Endothelial cell (in vitro differentiated cells): Measurements from ENCODE around the gene ZNF497. TPM values are rescaled to one million over a fixed set of nuclear protein-coding genes. Genes with fewer than 3 reads are reported as not detected.
A peak's percentile ranks its signal among the peaks of the same experiment; 100 is the strongest.

Experiments used
- DNase-seq: peaks from one replicate; pipeline ENCODE4 v3.0.0; 2021; ENCODE audit warnings: low spot score
- H3K27ac Mint-ChIP-seq: one replicate; pipeline ENCODE4 v1.8.0; 2021; ENCODE audit warnings: mixed read lengths, inconsistent platforms; ENCODE audit not compliant: unreplicated experiment
- H3K27me3 Mint-ChIP-seq: one replicate; pipeline ENCODE4 v1.8.0; 2021; ENCODE audit warnings: mild to moderate bottlenecking, moderate library complexity, mixed read lengths, inconsistent platforms; ENCODE audit not compliant: unreplicated experiment
- H3K36me3 Mint-ChIP-seq: one replicate; pipeline ENCODE4 v1.8.0; 2021; ENCODE audit warnings: mild to moderate bottlenecking, low read depth, mixed read lengths, inconsistent platforms; ENCODE audit not compliant: unreplicated experiment
- H3K4me1 Mint-ChIP-seq: one replicate; pipeline ENCODE4 v1.8.0; 2021; ENCODE audit warnings: mild to moderate bottlenecking, mixed read lengths, inconsistent platforms; ENCODE audit not compliant: unreplicated experiment
- H3K4me3 Mint-ChIP-seq: one replicate; pipeline ENCODE4 v1.8.0; 2021; ENCODE audit warnings: mild to moderate bottlenecking, mixed read lengths, inconsistent platforms; ENCODE audit not compliant: unreplicated experiment
- H3K9me3 Mint-ChIP-seq: one replicate; pipeline ENCODE4 v1.8.0; 2021; ENCODE audit warnings: mixed read lengths, inconsistent platforms; ENCODE audit not compliant: unreplicated experiment
- total RNA-seq: library from RNA; stranded (reverse); fragmentation: NEBNext Ultra II Directional; extraction: Animal tissue kit (Norgen Biotek cat#: 25700); gene quantifications from one replicate; pipeline ENCODE4 v1.2.1, GENCODE V29; 2021; ENCODE audit not compliant: unreplicated experiment
- TF ChIP-seq, protein P1 (sequence below): fragments of 200-600 bp; sonication (generic); IDR thresholded peaks from one replicate; pipeline ENCODE4 v1.5.0; 2021; ENCODE audit warnings: antibody characterized with exemption; ENCODE audit not compliant: unreplicated experiment

Gene ZNF497
- total RNA-seq, 1 donor from 2014 or later, result 3.6 TPM

DNA sequence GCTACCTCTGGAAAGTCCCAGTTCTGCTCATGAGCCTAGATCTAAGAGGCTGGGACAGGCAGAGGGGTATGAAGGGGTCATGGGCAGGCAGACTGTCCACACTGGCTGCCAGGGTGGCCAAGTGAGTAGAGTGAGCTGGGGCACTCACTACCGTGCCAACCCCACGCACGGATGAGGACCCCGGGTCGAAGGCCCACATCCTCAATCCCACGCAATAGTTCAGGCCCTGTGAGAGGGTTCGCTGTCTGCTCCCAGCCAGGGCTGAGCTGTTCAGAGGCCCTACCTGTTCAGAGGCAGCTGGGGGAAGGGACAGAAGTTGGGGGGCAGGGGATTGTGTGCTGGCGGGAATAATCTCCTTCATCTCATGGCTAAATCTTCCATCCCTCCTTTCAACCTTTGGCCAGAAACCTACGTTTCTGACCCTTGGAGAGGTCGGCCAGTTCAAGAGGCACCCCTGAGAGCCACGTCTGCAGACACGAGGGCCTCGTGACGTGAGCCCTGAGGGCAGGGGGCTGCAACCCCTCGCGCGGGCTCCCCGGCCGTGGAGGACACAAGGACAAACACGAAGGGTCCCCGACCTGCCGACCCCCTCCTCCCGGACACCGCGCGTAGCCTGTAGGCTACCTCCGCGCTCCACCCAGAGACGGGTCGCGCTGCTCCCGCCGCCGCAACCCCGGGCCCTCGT lies 23.5 kb upstream of the ZNF497 start:
- Mint-ChIP-seq H3K9me3 (no peaks in the 10 kb centered on the region), H3K36me3 (peaks cover 22% of the 10 kb centered on the region), H3K4me3 (peak overlapping the region; percentile 97), H3K27ac (peak overlapping the region; percentile 81), H3K4me1 (peaks cover 20% of the 10 kb centered on the region), H3K27me3 (peaks cover 6% of the 10 kb centered on the region)
- TF ChIP-seq, protein P1, sequence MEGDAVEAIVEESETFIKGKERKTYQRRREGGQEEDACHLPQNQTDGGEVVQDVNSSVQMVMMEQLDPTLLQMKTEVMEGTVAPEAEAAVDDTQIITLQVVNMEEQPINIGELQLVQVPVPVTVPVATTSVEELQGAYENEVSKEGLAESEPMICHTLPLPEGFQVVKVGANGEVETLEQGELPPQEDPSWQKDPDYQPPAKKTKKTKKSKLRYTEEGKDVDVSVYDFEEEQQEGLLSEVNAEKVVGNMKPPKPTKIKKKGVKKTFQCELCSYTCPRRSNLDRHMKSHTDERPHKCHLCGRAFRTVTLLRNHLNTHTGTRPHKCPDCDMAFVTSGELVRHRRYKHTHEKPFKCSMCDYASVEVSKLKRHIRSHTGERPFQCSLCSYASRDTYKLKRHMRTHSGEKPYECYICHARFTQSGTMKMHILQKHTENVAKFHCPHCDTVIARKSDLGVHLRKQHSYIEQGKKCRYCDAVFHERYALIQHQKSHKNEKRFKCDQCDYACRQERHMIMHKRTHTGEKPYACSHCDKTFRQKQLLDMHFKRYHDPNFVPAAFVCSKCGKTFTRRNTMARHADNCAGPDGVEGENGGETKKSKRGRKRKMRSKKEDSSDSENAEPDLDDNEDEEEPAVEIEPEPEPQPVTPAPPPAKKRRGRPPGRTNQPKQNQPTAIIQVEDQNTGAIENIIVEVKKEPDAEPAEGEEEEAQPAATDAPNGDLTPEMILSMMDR, result no peak
- DNase-seq, result no peak

DNA sequence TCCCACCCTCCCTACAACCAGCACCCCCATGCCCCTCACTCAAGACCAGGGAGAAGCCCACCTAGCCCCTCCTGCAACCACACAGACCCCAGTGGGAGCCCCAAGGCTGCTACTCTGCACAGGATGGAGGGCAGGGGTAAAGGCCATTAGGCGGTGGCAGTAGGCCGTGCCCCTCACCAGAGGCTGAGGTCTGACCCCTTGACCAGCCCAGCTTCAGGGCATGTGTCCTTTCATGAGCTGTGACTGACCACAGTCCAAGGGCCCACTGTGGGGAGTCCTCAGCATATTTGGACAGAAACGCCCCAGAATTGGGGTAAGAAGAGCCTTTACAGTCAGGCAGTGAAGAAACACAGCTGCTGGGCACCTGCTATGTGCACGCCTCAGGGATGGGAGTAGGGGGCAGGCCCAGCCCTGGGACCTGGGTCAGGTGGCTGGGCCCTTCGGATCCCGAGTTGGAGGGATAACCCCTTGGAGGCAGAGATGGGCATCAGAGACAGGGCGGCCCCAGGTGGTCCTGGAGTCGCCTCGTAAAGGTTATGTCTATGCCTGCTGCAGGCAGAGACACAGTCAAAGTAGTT lies 22.9 kb upstream of the ZNF497 start:
- Mint-ChIP-seq H3K9me3 (no peaks in the 10 kb centered on the region), H3K4me1 (peaks cover 20% of the 10 kb centered on the region), H3K4me3 (peak overlapping the region; percentile 97), H3K27me3 (peaks cover 6% of the 10 kb centered on the region), H3K36me3 (peaks cover 18% of the 10 kb centered on the region), H3K27ac (peak overlapping the region; percentile 24)
- DNase-seq, result no peak
- TF ChIP-seq, protein P1, result no peak

DNA sequence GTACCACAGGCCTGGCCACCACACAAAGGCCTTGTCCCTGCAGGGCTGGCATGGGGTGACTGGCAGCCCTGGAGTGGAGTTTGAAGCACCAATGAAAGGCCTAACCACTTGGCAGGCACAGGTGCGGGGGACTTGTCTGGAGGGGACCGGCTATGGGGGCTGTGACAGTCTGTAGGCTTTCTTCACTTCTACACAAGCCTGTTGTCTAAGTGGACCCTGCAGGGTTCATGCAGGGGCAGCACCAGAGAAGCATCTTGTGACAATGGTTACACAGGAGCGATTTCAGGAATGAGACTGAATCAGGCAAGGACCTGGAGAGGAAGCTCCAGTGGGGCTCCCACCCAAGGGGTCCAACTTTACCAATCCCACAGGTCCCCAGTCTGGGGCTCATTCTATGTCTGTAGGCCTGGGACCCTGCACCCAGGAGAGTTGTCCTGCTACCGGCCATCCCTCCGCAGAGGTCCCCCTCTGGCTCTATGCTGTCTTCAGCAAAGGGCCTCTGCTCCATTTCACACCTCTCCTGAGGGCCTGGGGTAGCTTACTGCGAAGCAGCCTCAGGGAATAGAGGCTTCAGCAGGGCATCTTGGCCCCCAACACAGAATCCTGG lies 20.5 kb upstream of the ZNF497 start:
- no peak overlapping the region for H3K27ac Mint-ChIP-seq
- H3K27me3 Mint-ChIP-seq, result peaks cover 9% of the 10 kb centered on the region
- no peak overlapping the region for H3K4me3 Mint-ChIP-seq
- peaks cover 16% of the 10 kb centered on the region for H3K36me3 Mint-ChIP-seq
- TF ChIP-seq, protein P1, result no peak
- H3K9me3 Mint-ChIP-seq, result no peaks in the 10 kb centered on the region
- H3K4me1 Mint-ChIP-seq, result peaks cover 28% of the 10 kb centered on the region
- no peak for DNase-seq

DNA sequence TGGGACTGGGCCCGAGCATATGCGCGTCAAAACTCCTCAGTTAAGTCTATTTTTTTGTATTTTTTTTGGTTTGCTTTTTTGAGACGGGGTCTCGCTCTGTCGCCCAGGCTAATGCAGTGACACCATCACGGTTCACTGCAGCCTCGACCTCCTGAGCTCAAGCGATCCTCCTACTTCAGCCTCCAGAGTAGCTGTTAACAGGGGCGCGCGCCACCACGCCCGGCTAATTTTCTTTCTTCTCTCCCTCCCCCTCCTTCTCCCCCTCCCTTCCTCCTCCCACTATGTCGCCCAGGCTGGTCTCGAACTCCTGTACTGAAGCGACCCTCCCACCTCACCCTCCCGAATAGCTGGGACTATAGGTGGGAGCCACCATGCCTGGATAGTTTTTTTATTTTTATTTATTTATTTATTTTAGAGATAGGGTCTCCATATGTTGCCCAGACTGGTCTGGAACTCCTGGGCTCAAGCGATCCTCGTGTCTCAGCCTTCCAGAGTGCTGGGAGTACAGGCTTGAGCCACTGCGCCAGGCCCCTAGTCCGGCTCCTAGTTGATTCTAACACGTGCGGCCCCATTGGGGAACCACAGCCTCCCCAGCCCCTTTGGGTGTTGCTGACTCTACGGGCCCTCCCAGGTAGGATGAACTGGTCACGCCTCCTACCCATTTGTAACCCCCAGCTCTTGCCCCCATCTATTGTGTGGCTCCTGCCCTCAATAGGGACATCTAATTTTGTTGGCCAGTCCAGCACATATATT lies 19.1 kb upstream of the ZNF497 start:
- Mint-ChIP-seq H3K36me3 (peaks cover 8% of the 10 kb centered on the region), H3K27me3 (peaks cover 8% of the 10 kb centered on the region), H3K9me3 (no peaks in the 10 kb centered on the region), H3K4me1 (peaks cover 15% of the 10 kb centered on the region), H3K4me3 (peak overlapping the region; percentile 88), H3K27ac (peak overlapping the region; percentile 78)
- TF ChIP-seq, protein P1, result no peak
- no peak for DNase-seq
